Thoracic aorta (tissue), 2 donors: ENCODE data around the gene LAG3. TPM values are rescaled to one million over a fixed set of nuclear protein-coding genes. Genes with fewer than 3 reads are reported as not detected.

Experiments
- ATAC-seq: fragments of 150-250 bp; one replicate; pipeline ENCODE4 v1.8.0; 2017; ENCODE audit warnings: low read depth; ENCODE audit not compliant: insufficient number of reproducible peaks, low FRiP score
- DNase-seq: peaks from one replicate; pipeline ENCODE4 v3.0.0-alpha.2; 2020; ENCODE audit warnings: low spot score
- H3K27ac ChIP-seq, 2 donors: fragments of 200-600 bp; sonication (generic); 1 replicate in 1 of 2; 2 replicates in 1 of 2; pipeline ENCODE4 v1.5.1; 2016; ENCODE audit warnings: mild to moderate bottlenecking in 2 of 2, moderate library complexity in 2 of 2
- H3K27me3 ChIP-seq: fragments of 200-600 bp; sonication (generic); replicated peaks from 2 replicates; pipeline ENCODE4 v1.6.0; 2016; ENCODE audit warnings: mild to moderate bottlenecking; ENCODE audit not compliant: insufficient read depth
- H3K36me3 ChIP-seq: fragments of 200-600 bp; sonication (generic); one replicate; pipeline ENCODE4 v1.5.1; 2016
- H3K4me1 ChIP-seq, 2 donors: fragments of 200-600 bp; sonication (generic); 1 replicate in 1 of 2; 2 replicates in 1 of 2; pipeline versions ENCODE4 v1.5.1 to v1.6.0; 2016; ENCODE audit warnings: low read depth in 2 of 2, mild to moderate bottlenecking in 1 of 2; ENCODE audit not compliant: control insufficient read depth in 1 of 2
- H3K4me3 ChIP-seq: fragments of 200-600 bp; sonication (generic); 2 replicates; pipeline ENCODE4 v1.5.1; 2016; ENCODE audit warnings: mild to moderate bottlenecking
- H3K9me3 ChIP-seq: fragments of 200-600 bp; sonication (generic); 2 replicates; pipeline ENCODE4 v1.5.1; 2016
- CTCF ChIP-seq: fragments of 200-600 bp; sonication (generic); IDR thresholded peaks from one replicate; pipeline ENCODE4 v1.5.1; 2019; ENCODE audit warnings: antibody characterized with exemption
- total RNA-seq, 2 donors: library from RNA; depleted of rRNA; stranded (reverse); fragments of >200 nt; gene quantifications; one replicate each; pipeline versions ENCODE4 v1.1.0 to v1.2.3, GENCODE V29; 2016

LAG3 gene
- total RNA-seq, 2 donors from 2014 or later = 0.95 to 1.5 TPM

GRCh38 chr12:6787309-6787708, 15.0 kb downstream of the LAG3 start:
- no peaks in the 10 kb centered on the region for H3K9me3 ChIP-seq
- H3K4me1 ChIP-seq = no peaks in the 10 kb centered on the region
- no peaks in the 10 kb centered on the region for H3K36me3 ChIP-seq
- ATAC-seq = no peak
- TF ChIP-seq CTCF = no peak
- H3K27ac ChIP-seq = no peak overlapping the region
- H3K4me3 ChIP-seq = no peak overlapping the region
- DNase-seq = no peak
- H3K27me3 ChIP-seq = no peaks in the 10 kb centered on the region

- Histone ChIP-seq H3K27ac (no peak within 1 kb of the TSS), H3K4me1 (no peaks in the 10 kb centered on the region), H3K36me3 (no peaks in the 10 kb centered on the region), H3K27me3 (no peaks in the 10 kb centered on the region), H3K9me3 (no peaks in the 10 kb centered on the region), H3K4me3 (peak within 1 kb of the TSS; percentile 31)
- DNase-seq (no peak), ATAC-seq (no peak)
- no peak for TF ChIP-seq CTCF
Observed at GRCh38 chr12:6788972-6789924, 16.9 kb downstream of the LAG3 start, which contains the start of gene CD4. TSS of gene CD4 (plus strand) at chr12:6789528. CDS start at chr12:6800139, 10,611 bp downstream.

- Histone ChIP-seq H3K36me3 (no peaks in the 10 kb centered on the region), H3K4me3 (peak overlapping the region; percentile 31), H3K4me1 (no peaks in the 10 kb centered on the region), H3K27me3 (no peaks in the 10 kb centered on the region), H3K9me3 (no peaks in the 10 kb centered on the region), H3K27ac (no peak overlapping the region)
- TF ChIP-seq CTCF = no peak
- DNase-seq (no peak), ATAC-seq (no peak)
Observed at GRCh38 chr12:6790496-6791150, 18.3 kb downstream of the LAG3 start.

- DNase-seq (no peak), ATAC-seq (no peak)
- Histone ChIP-seq H3K4me3 (peak overlapping the region; percentile 49), H3K27ac (peak overlapping the region in 1 of 2 donors; percentile 7), H3K4me1 (no peaks in the 10 kb centered on the region), H3K27me3 (no peaks in the 10 kb centered on the region), H3K36me3 (no peaks in the 10 kb centered on the region), H3K9me3 (no peaks in the 10 kb centered on the region)
- TF ChIP-seq CTCF = no peak
Observed at GRCh38 chr12:6791931-6792520, 19.7 kb downstream of the LAG3 start.
